Measurements from ENCODE around the gene RYR2.

GRCh38 chr1:237867380-237867888 lies 825.5 kb downstream of the RYR2 start:
- TF ChIP-seq POLR2A (IDR thresholded peaks at IDR 0.05), result no peak
- TF ChIP-seq, protein P1, sequence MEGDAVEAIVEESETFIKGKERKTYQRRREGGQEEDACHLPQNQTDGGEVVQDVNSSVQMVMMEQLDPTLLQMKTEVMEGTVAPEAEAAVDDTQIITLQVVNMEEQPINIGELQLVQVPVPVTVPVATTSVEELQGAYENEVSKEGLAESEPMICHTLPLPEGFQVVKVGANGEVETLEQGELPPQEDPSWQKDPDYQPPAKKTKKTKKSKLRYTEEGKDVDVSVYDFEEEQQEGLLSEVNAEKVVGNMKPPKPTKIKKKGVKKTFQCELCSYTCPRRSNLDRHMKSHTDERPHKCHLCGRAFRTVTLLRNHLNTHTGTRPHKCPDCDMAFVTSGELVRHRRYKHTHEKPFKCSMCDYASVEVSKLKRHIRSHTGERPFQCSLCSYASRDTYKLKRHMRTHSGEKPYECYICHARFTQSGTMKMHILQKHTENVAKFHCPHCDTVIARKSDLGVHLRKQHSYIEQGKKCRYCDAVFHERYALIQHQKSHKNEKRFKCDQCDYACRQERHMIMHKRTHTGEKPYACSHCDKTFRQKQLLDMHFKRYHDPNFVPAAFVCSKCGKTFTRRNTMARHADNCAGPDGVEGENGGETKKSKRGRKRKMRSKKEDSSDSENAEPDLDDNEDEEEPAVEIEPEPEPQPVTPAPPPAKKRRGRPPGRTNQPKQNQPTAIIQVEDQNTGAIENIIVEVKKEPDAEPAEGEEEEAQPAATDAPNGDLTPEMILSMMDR (IDR thresholded peaks at IDR 0.05), result no peak
- TF ChIP-seq EP300 (IDR thresholded peaks at IDR 0.05; ENCODE audit: low read depth), result no peak
- TF ChIP-seq POLR2AphosphoS5 (IDR thresholded peaks at IDR 0.05), result no peak
